ENCODE data around the gene KCNQ1. TPM values are rescaled to one million over a fixed set of nuclear protein-coding genes. Genes with fewer than 3 reads are reported as not detected.

Gene KCNQ1
- total RNA-seq, 4 donors from 2014 or later = 3.2 to 12.7 (median 5.5) TPM

DNA sequence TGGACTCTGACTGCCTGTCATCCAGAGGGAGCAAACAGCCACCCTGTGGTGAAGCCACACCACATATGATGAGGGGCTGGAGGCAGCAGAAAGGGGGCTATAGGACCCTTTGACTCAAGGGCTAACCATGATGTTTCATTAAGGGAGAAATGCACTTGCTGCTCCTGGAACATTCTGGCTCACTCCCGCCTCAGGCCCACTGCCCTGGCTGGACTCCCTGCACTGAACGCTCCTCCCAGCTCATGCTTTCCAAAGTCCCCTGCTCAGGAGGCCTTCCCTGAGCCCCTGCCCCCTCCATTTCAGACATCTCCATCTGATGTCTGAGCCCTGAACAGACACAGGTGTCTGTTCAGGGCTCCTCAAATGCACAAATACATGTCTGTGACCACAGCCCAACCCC lies 371.7 kb downstream of the KCNQ1 start:
- TF ChIP-seq, protein P1, sequence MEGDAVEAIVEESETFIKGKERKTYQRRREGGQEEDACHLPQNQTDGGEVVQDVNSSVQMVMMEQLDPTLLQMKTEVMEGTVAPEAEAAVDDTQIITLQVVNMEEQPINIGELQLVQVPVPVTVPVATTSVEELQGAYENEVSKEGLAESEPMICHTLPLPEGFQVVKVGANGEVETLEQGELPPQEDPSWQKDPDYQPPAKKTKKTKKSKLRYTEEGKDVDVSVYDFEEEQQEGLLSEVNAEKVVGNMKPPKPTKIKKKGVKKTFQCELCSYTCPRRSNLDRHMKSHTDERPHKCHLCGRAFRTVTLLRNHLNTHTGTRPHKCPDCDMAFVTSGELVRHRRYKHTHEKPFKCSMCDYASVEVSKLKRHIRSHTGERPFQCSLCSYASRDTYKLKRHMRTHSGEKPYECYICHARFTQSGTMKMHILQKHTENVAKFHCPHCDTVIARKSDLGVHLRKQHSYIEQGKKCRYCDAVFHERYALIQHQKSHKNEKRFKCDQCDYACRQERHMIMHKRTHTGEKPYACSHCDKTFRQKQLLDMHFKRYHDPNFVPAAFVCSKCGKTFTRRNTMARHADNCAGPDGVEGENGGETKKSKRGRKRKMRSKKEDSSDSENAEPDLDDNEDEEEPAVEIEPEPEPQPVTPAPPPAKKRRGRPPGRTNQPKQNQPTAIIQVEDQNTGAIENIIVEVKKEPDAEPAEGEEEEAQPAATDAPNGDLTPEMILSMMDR (IDR thresholded peaks at IDR 0.05; ENCODE audit: low read depth) = no peak

DNA sequence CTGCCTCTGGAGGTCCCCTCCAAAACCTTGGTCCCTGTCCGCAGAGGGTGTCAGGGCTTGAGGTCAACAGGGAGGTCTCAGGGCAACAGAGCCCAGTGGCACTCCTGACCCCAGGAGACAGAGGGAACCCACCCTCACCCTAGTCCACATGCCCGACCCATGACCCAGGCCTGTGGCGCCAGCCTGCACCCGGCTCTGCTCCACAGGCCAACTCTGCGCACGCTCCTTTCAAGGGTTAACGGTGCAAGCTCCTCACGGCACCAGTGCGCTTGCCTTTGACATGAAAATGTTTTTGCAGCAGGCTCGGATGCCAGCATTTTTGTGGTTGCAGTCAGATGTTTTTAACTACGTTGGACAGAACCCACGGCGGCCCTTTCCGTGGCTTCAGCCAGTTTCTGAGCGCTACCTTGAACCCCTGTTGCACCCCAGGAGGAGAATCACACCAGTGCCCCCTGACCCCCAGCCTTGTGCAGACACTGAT lies 372.2 kb downstream of the KCNQ1 start:
- TF ChIP-seq, protein P1 (IDR thresholded peaks at IDR 0.05; ENCODE audit: low read depth) = no peak

DNA sequence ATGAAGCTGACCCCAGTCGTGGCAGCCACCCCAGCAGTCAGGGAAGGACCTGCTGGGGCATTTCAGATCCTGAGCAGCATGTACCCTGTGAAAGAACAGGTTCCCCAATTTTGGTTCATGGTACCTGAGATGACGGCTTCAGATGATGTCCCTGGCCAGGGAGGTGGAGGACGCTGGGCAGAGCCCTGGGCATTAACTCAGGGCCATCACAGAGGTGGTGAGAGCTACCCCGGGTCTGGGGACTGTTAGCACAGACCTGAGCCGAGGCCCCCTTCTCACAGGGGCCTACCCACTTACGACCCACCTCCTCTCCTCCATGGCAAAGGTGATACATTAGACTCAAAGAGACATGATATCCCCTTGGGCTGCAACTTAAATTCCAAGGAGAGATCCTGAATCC lies 372.6 kb downstream of the KCNQ1 start:
- TF ChIP-seq, protein P1 (IDR thresholded peaks at IDR 0.05; ENCODE audit: low read depth) = no peak

DNA sequence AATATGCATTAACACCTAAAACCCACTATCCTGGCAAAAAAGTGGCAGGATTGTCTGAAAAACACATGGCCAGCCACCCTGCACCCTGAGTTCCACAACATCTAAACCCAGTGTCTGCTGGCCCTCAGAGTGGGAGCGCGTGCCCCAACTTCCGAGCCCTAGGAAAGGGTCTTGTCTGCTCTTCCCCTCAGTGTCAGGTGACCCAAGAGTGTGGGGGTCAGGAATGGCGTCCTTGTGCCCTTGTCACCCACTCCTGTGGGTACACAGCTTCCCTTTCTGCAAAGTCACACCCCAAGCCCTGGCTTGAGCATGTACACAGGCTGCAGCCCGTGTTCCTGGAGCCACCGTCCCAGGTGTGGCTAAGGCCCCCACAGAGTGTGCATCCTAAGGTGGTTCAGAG lies 373.2 kb downstream of the KCNQ1 start:
- TF ChIP-seq, protein P1 (IDR thresholded peaks at IDR 0.05; ENCODE audit: low read depth) = no peak

DNA sequence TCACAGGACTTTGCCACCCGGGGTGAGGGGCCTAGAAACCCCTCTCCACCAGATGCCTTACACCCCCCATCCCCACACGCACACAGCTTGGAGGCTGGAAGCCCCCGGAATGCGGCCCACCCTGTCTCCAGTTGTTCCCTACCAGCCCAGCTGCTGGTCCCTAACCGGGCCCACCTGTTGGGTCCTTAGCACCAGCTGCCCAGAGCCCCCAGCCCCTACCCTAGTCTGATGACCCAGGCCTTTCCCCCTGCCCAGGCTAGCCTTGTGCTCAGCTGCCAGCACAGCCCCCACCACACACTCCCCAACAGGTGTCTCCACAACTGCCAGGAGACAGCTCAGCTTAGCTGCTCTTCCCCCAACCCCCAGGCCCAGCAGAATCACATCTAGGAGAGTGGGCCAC lies 373.7 kb downstream of the KCNQ1 start:
- TF ChIP-seq, protein P1 (IDR thresholded peaks at IDR 0.05; ENCODE audit: low read depth) = no peak

DNA sequence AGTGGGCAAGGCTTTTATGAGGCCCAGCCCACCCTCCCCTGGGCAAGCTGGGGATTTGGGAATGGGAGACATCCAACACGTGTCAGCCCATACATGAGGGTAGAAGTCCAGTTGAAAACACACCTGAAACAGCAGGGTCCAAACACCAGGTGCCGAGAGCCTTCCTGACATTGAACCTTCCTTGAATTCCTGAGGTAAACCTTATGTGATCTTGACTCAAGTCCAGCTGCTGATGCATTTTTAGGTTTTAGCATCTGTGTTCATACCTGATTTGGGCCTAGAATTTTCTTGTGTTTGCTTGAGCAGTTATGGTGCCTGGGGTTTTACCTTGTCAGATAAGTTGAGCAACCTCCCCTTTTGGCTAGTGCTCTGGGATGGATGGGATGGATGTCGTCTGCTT lies 374.5 kb downstream of the KCNQ1 start:
- TF ChIP-seq, protein P1 (IDR thresholded peaks at IDR 0.05; ENCODE audit: low read depth) = no peak

DNA sequence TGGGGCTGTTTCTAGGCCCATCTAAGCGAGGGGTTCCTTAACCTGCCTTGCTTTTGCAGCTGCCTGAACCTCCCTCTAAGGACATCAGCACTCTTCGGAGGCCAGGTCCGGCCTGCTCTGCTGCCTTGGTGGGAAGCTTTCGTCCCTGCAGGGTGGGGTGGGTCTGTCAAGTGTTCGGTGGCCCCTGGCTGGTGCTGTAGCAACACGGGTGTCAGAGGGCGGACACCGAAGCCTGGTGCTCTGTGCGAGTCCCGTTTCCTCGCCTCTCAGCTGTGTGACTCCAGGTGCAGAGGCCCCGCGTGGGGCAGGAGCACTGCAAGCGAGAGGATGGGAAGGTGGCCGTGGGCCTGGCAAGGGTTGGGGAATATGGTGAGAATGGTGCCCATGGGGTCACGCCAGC lies 376.2 kb downstream of the KCNQ1 start:
- TF ChIP-seq, protein P1 (IDR thresholded peaks at IDR 0.05; ENCODE audit: low read depth) = no peak
